HG03469 (cell line): ENCODE results near the gene NEDD4.
"Not testable (repeated sequence)": the region's sequence is repeated elsewhere in the genome, so short reads cannot be mapped to it uniquely, and the experiment has no call there.

Experiments
- ATAC-seq: cut with Tn5 transposase; IDR thresholded peaks from one replicate; pipeline ENCODE4 v1.9.1; 2021; ENCODE audit warnings: mild to moderate bottlenecking, moderate library complexity, moderate number of reproducible peaks; ENCODE audit not compliant: unreplicated experiment

Gene NEDD4

GRCh38 chr15:55993111-55993803 lies at the start of gene NEDD4:
NEDD4 (minus strand) TSS chr15:55993612; CDS start chr15:55993555, 57 bp downstream.
- ATAC-seq = peak; percentile 71

GRCh38 chr15:56042498-56042897 lies 49.1 kb upstream of the NEDD4 start:
- ATAC-seq = no peak

- no peak for ATAC-seq
These were observed 48.6 kb upstream of the NEDD4 start for GRCh38 chr15:56042031-56042430.

- no peak for ATAC-seq
These were observed 46.9 kb upstream of the NEDD4 start for GRCh38 chr15:56040081-56041035.

GRCh38 chr15:56038707-56039106 lies 45.3 kb upstream of the NEDD4 start:
- ATAC-seq = no peak

- ATAC-seq = no peak
These were observed 44.6 kb upstream of the NEDD4 start for GRCh38 chr15:56038015-56038414.

GRCh38 chr15:56036546-56037067 lies 43.2 kb upstream of the NEDD4 start:
- no peak for ATAC-seq

- no peak for ATAC-seq
These were observed 41.8 kb upstream of the NEDD4 start for GRCh38 chr15:56035166-56035565.

- no peak for ATAC-seq
These were observed 41.1 kb upstream of the NEDD4 start for GRCh38 chr15:56034514-56034913.

- ATAC-seq = no peak
These were observed 39.0 kb upstream of the NEDD4 start for GRCh38 chr15:56032373-56032772.

GRCh38 chr15:56031836-56032235 lies 38.4 kb upstream of the NEDD4 start:
- ATAC-seq = no peak

GRCh38 chr15:56031402-56031801 lies 38.0 kb upstream of the NEDD4 start:
- ATAC-seq = no peak

GRCh38 chr15:56028430-56028829 lies 35.0 kb upstream of the NEDD4 start:
- no peak for ATAC-seq

GRCh38 chr15:56023160-56023559 lies 29.7 kb upstream of the NEDD4 start:
- not testable (repeated sequence) for ATAC-seq

GRCh38 chr15:56019819-56020486 lies 26.5 kb upstream of the NEDD4 start:
- no peak for ATAC-seq

- no peak for ATAC-seq
These were observed 25.8 kb upstream of the NEDD4 start for GRCh38 chr15:56019060-56019793.

- no peak for ATAC-seq
These were observed 24.5 kb upstream of the NEDD4 start for GRCh38 chr15:56017920-56018319.

- ATAC-seq = no peak
These were observed 24.1 kb upstream of the NEDD4 start for GRCh38 chr15:56017511-56017910.

GRCh38 chr15:56016281-56016680 lies 22.9 kb upstream of the NEDD4 start:
- no peak for ATAC-seq

- ATAC-seq = no peak
These were observed 21.3 kb upstream of the NEDD4 start for GRCh38 chr15:56014677-56015076.
